SHP77 (cell line): ENCODE measurements around the gene SMIM13.

ENCODE experiments used
- DNase-seq, 2 experiments: peaks; one replicate each; lab custom pipeline; 2025; lab: John Stamatoyannopoulos, UW

Gene SMIM13

DNA sequence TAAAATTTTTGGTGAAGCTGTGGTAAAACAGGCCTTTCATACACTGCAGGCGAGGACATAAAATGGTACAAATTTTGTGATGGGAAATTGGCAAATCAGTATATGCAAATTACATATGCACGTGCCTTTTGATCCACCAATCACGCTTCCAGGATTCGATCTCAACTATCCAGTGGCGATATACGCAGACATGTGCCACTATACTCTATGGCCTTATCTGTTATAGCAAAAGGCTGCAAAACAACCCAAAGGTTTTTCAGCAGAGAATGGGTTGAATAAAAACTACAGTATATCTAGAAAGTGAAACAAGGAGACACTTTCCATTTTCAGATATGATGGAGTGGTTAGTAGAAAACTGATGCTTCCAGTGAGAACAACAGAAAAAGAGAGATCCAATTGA is 59.8 kb downstream of the SMIM13 start:
- no peak for DNase-seq

DNA sequence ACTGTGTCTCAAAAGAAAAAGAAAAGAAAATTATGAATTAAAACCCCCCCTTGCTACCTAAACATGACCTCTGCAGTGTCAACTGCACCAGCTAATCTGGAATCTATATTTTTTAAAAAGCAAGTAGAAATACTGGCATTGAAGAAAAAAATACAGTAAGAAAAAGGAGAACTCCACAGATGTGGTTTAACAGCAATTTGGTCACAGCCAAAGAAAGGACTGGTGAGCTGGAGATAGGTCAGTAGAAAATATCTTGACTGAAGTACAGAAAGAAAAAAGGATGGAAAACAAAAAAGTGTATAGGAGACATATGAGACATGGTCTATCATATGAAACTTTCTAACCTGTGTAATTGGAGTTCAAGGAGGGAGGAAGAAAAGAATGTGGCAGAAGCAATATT is 62.0 kb downstream of the SMIM13 start:
- DNase-seq: no peak

DNA sequence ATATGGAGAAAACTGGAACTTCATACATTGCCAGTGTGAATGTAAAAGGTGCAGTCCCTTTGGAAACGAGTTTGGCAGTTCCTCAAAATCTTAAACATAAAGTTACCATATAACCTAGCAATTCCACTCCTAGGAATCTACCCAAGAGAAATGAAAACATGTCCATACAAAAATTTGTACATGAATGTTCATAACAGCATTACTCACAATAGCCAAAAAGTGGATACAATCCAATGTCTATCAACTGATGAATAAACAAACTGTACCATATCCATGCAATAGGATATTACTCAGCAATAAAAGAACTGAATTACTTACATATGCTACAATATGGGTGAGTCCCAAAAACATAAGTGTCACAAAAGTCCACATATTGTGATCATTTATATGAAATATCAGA is 66.6 kb downstream of the SMIM13 start:
- no peak for DNase-seq

DNA sequence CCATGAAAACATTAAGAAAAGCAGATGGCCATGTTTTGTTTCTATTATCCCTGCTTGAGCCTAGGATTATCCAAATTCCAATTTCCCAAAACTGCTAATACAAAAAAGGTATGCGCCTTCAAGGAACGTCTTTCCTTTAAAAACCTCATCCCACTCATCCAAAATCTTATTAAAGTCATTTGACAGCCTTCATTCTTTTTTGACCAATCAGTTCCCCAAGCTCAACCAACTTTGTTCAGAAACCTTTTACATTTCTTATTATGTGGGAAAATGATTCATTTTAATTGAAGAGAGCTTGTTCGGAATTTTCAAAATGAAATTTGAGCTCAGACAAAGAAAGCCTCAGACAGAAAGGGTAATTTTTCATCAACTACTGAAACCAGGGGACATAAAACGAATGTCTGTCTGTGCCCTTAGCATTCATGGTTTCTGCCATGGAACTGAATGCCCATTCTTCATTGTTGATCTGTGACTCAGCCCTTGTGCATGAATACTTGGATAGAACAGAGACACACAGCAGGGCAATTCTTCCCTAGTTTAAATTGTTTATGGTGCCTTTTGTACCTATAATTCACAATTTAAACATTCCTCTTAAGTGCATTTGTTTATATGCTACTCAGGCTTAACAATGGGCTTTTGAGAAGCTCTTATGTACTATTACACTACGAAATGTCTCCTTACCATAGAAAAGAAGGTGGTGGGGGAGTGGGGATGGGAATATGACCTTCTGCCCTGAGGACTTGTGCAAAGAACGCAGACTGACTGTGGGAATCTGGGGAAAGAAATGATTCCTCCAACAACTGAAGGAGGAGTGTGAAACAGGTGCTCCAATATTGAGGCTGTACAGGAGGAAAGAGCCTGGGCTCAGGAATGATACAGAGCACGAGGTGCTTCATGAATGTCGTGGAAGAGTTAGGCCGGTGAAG is 67.7 kb downstream of the SMIM13 start:
- DNase-seq: no peak

DNA sequence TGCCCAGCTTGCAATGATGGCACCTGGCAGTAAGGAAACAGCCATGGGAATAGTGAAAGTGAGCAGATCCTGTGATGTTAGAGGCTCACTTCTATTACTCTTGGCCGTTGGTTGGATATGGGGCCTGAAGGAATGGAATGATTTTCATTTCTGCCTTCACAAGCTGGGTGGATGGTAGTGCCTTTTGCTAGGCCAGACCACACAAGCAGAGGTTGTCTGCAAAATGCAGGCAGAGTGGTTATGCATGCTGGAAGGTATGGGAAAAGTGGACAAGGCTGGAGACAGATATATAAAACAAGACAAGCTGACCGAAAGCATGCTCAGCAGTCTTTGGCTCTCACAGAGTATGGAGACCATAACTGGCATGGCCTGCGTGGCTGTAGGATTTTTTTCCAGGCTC is 68.6 kb downstream of the SMIM13 start:
- DNase-seq: no peak

DNA sequence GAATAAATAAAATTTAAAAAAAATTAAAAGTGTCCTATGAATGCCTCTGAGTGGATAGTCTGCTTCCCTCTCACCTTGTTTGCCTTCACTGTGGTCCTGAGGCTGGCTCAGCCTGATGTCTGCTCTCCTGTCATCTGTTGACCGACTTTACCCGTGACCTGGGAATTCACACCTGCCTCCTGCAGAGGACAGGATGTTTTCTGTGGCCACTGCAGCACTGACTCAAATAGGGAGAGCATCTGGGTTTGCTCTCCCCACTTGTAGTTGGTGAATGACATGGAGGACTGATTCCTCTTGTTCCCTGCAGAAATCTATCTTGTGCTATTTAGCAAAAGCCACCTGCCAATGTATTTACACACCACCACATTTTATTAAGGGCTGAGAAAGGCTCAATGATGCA is 70.3 kb downstream of the SMIM13 start:
- peak; percentile 42 to 48 for DNase-seq

DNA sequence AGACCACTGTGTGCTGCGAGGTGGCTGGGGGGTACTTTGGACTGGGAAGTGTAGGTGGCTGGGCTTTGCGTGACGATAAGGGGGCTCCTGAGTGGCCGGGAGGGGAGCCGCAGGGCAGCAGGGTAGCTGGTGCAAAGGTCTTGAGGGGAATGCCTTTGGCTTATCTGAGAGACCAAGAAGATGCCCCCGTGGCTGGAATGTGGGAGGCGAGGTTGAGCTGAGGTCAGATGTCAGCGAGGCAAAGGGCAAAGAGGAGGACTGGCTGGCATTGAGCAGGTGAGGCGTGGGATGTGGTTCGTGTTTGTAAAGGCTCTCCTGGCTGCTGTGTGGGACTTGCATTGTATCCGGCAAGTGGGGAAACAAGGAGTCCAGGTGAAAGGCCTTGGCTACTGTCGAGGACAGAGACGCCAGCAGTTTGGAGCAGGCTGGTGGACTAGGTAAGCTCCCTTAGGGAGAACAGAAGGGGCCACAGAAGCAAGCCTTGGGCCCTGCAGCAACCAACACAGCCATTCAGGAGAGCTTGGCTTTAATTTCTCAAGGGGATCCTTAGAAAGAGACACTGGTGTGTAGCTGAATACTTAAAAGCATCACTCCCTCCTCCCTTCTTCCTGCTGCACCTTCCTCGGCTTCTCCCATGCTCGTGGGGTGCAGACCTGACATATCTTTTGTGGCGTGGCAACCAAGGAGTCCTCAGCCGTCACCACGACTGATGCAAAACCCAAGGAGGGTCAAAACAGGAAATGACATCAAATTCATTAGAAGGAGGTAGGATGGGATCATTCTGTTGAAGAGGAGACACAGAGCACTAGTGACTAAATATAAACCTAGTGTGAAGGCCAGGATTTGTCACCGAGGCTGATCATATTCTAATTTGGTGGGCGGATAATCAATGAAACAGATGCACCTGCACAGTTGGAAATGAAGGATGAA is 71.3 kb downstream of the SMIM13 start:
- DNase-seq: no peak

DNA sequence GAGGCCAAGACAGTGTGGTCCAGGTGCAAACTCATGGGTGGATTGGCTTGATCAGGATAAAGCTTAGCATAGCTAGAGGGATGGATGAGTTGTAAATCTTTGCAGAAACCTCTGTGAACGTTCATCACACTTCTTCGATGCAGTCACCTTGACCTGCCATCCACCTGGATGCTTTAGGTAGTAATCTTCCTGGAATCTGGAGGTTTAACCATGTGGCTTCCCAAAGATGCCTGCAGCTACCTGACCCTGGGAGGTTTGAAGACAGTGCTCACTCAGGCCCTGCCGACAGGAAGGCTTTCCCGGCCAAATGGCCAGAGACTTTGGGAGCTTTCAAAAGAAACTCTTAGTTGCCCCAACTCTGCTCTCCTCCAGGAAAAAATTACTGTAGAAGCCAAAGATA is 73.3 kb downstream of the SMIM13 start:
- DNase-seq: no peak

DNA sequence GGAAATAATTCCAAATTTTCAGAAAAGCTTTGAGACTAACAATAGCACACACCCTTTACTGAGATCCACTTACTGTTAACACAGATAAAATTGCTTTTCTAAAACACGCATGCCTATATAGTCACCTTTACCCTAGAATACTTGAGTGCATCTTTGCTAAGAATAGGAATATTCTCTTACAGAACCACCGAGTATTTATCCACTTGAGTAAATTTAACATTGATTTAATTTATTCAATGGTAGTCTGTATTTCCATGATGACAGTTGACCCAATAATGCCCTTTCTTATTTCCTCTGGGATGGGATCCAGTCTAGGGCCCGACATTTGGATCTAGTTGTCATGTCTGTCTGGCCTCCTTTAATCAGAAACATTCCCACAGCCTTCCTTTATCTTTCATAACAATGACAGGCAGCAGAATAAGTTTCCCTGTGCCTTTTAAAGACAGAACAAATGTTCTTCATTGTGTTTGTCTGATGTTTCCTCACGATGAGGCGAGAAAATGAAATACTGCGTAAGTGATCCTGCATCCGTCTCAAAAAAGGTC is 74.5 kb downstream of the SMIM13 start:
- DNase-seq: no peak

DNA sequence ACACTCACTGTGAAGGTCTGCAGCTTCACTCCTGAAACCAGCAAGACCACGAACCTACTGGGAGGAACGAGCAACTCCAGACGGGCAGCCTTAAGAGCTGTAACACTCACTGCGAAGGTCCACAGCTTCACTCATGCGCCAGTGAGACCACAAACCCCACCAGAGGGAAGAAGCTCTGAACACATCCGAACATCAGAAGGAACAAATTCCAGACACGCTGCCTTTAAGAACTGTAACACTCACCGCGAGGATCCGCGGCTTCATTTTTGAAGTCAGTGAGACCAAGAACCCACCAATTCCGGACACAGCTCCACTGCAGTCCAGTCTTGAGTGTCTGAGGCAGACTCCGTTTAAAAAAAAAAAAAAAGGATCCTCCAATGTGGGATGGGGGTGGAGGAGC is 78.3 kb downstream of the SMIM13 start:
- DNase-seq: no peak

DNA sequence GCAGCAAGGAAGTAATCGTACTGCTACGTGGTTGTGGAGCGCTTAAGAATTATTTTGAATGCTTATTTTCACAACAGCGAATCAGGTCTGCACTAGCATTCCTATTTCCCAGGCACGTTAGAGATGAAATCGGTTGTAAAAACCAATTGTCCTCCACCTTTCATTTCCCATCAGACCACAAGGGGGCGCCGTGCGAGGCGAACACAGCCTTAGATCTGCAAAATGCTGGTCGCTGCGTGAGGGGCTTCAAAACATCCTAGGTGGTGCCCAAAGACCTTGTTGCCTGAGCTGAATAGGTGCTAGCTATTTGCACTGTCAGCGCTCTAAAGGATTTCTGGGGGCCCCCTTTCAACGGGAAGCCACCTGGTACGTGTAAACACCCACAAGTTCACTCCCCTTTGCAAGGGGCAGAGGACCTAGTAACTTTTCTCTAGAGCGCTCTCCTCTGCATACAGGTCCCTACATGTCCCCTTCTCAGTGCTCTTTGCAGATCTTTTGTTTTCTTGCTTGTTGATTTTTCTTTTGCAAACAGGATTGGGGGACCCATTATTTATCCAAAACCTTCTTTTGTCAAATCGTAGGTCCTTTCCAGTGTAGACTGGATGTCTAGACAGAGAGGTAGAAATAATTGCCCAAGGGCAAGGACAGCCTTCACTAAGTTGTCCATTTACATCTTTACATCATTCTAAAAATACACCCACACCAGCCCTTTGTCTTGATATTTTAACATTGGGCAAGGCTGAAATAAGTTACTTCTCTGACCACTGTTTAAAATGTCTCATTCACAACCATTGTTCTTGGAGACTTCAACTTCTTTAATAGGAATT is 79.1 kb downstream of the SMIM13 start:
- peak; percentile 17 to 21 for DNase-seq

DNA sequence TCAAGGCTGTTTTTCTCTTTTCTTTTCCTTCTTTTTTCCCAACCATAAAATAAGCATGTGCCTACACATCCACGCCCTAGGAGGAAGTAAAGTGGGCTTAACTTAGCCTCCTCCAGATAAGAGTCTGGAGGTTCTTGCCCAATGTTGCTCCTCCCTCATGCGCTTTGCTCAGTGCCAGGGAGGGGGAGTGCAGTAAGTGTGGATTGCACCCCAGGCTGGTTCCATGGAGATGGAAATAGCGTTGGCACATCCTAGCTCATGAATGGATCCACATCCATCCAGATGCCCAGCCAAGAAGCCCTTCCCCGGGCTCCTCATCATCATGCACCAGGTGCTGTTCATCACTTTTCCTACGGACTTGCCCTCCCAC is 80.6 kb downstream of the SMIM13 start:
- DNase-seq: no peak

DNA sequence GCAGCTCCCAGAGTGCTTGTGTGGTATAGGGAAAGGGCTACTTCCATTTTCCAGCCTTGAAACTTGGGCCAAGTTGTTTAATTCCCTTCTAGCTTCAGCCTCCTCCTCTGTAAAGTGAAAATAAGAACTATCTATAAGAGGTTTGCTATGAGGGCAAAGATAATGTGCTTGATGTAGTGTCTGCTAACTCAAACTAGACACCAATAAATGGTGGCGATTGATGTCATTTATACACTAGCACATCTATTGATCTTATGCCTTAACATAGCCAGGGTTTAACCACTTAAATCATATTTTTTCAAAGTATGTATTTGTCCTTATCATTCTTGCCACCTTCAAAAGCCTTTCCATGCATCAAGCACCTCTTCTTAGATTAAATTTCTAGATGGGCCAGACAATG is 83.6 kb downstream of the SMIM13 start:
- DNase-seq: no peak

DNA sequence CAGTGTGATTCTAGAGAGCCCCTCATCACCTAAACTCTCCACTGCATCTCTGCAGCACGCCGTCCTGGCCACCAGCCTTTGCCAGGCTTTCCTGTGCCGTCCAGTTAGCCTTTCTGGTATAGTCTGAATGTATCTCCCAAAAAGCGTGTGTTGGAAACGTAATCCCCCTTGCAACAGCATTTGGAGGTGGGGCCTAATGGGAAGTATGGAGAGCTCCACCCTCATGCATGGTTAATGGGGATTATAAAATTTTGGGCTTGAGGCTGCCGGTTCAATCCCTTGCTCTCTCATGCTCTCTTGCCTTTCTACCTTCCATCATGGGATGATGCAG is 85.4 kb downstream of the SMIM13 start:
- no peak for DNase-seq

DNA sequence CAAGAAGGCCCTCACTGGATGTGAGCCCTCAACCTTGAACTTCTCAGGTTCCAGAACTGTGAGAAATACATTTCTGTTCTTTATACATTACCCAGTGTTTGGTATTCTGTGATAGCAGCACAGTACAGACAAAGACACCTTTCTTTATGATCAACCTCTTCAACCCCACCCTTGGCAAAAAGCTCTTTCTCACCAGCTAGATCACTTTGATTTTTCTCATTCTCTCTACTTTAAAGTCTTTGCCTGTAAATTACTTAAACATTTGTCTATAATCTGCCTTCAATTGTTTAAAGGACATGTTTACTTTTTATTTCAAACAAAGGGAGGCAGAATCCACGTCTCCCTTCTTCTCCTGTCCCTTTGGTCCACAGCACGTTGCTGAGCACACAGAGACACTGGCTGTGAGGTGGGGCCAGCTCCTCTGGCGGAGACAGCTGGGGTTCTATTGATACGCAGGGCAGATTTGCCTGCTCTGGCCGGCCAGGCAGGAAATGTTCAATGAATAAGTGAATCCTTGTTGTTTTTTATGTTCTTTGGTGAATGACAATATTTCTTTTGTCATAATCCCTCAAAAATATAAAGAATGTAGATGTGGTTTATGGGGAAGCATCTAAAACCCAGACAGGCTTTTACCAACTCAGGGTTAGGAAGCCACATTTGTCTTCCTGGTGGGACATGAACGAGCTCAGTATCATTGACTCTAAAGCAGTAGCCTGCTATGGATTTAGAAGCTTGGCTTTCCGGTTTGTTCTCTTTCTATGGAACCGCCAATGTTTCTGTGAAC is 86.0 kb downstream of the SMIM13 start:
- DNase-seq: no peak

DNA sequence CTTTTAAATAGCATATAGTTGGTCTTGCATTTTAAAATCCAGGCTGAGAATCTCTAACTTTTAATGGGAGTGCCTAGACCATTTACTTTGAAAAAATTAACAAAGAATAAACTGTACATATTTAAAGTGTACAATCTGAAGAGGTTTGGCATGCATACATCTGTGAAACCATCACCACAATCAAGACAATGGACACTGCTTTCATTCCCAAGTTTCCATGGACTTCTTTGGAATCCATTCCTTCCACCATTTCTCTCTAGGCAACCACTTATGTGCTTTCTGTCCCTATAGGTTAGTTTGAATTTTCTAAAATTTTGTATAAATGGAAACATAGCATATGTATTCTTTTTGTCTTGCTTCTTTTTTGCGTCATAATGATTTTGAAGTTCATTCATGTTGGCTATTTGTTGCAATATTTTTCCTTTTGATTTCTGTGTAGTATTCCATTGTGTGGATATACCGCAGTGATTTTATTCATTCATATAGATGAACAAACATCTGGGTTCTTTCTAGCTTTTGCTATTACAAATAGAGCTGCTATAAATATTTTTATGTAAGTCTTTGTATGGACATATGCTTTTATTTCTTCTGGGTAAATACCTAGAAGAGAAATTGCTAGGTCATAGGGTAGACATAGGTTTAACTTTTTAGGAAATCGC is 88.0 kb downstream of the SMIM13 start:
- DNase-seq: no peak

DNA sequence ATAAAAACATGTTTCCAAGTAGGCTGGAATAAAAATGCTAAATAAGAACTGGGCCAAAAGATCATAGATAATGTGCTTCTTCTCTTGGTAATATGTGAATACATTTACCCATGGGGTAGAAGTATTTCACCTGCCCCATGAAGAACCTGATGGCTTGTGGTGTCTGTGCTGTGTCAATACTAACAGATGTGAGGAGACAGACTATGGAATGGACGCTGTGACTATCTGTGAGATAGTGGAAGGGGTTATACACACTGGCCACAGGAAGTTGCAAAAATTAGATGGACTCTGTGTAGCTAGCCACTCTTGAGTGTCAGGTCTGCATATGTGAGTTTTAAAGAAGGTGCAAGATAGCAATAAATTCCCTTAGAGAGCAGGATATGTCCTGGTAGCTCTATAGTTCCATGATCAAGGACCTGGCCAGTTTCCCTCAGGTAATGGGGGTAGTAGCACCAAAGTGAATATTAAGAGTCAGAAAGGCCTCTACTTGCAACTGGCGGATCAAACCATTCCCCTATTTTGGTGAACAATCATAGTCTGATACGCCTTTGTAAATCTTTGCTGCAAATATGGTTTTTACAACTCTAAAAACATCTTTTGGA is 90.2 kb downstream of the SMIM13 start:
- no peak for DNase-seq

DNA sequence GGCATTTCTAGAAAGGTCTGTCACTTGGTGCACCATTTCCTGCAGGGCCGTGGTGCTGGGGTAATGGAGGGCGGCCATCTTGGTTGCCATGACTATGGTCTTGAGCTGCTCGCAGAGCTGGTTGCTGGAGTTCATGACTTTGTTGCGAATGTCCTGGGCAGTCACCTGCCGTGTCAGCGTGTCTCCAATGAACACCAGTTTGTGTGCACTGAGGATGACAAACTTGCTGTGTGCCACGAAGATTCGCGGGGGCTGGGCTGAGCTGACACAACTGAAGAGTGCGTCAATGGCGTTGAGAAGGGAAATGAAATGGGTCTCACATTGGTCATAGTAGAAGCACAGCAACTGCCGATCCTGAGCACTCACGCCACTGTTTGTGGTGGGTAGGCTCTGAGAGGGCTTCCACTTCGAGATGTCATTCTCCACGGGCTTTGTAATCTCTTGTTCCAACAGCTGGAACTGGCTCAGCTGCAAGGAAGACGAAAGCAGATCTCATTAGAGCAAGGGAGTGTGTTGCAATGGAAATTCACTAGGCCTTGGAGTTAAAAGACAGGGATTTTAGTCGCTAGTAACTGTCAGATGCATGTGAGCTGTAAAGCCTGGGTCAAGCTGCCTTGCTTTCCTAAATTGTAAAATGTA is 91.7 kb downstream of the SMIM13 start:
- no peak for DNase-seq

DNA sequence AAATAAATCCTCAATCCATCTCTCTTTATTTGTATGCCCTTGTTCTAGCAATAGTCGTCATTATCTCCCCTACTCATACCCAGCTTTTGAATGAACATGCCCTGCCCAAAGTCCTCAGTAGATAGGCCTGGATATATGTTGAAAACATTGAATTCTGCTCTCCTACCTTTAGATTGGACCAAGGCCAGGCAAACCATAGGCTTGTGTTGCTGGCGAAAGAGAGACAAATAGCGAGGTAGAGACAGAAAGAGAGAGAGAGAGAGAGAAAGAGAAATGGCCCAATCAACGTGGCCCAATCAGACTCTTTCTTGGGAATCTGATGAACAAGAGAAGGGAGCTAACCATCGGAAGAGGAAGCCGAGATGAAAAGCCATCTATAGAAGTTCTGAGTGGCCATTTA is 93.7 kb downstream of the SMIM13 start:
- no peak for DNase-seq
